Naive thymus-derived CD4-positive, alpha-beta T cell (primary cell): ENCODE measurements around the gene C8A. TPM values are rescaled to one million over a fixed set of nuclear protein-coding genes. Genes with fewer than 3 reads are reported as not detected.

Source experiments
- ATAC-seq: fragments of 150-1000 bp; cut with Tn5 transposase; 2 replicates; pipeline ENCODE4 v1.10.0; 2021; ENCODE audit warnings: mild to moderate bottlenecking, moderate library complexity
- CTCF ChIA-PET: fragments of 350-600 bp; sonication (Branson Sonifier 250); formaldehyde crosslinking; loops from one replicate; lab custom pipeline; 2021; ENCODE audit warnings: antibody characterized with exemption; lab: Charles Lee
- POLR2A ChIA-PET: fragments of 350-600 bp; sonication (Branson Sonifier 250); formaldehyde crosslinking; loops from one replicate; lab custom pipeline; 2021; ENCODE audit warnings: antibody characterized with exemption, inconsistent platforms; lab: Charles Lee
- DNase-seq, 9 donors: peaks; one replicate each; pipeline versions ENCODE4 v3.0.0 to v3.0.0-alpha.2; 2020 to 2022; ENCODE audit warnings: mixed read lengths in 1 of 9
- H3K27ac ChIP-seq: one replicate; pipeline ENCODE4 v1.7.0; 2013; ENCODE audit warnings: mild to moderate bottlenecking, low read depth, low read length, moderate library complexity
- H3K27me3 ChIP-seq, 2 donors: one replicate each; pipeline ENCODE4 v1.7.0; 2013; ENCODE audit warnings: low read length in 2 of 2, mild to moderate bottlenecking in 2 of 2, moderate library complexity in 2 of 2; ENCODE audit not compliant: control insufficient read depth in 2 of 2, insufficient read depth in 2 of 2
- H3K36me3 ChIP-seq, 3 experiments: 1 replicate in 2 of 3; 2 replicates in 1 of 3; pipeline ENCODE4 v1.7.0; 2013; ENCODE audit warnings: low read length in 3 of 3, mild to moderate bottlenecking in 3 of 3, moderate library complexity in 1 of 3; ENCODE audit not compliant: insufficient read depth in 3 of 3, control insufficient read depth in 2 of 3
- H3K4me1 ChIP-seq, 2 donors: one replicate each; pipeline ENCODE4 v1.7.0; 2013; ENCODE audit warnings: low read length in 2 of 2, mild to moderate bottlenecking in 2 of 2, moderate library complexity in 1 of 2; ENCODE audit not compliant: control insufficient read depth in 2 of 2, insufficient read depth in 2 of 2
- H3K4me3 ChIP-seq: 2 replicates; pipeline ENCODE4 v1.7.0; 2013; ENCODE audit warnings: mild to moderate bottlenecking, low read length
- H3K9me3 ChIP-seq, 3 experiments: 1 replicate in 2 of 3; 2 replicates in 1 of 3; pipeline ENCODE4 v1.7.0; 2013; ENCODE audit warnings: low read length in 3 of 3; ENCODE audit not compliant: control insufficient read depth in 2 of 3
- H3K27ac Mint-ChIP-seq, 9 donors: one replicate each; pipeline ENCODE4 v1.8.0; 2020 to 2022; ENCODE audit warnings: mixed read lengths in 9 of 9, mild to moderate bottlenecking in 8 of 9, moderate library complexity in 5 of 9, inconsistent platforms in 2 of 9
- H3K27me3 Mint-ChIP-seq, 5 donors: one replicate each; pipeline ENCODE4 v1.8.0; 2021 to 2022; ENCODE audit warnings: mixed read lengths in 5 of 5, mild to moderate bottlenecking in 1 of 5
- H3K36me3 Mint-ChIP-seq, 5 donors: one replicate each; pipeline ENCODE4 v1.8.0; 2020 to 2022; ENCODE audit warnings: mixed read lengths in 5 of 5, mild to moderate bottlenecking in 3 of 5, inconsistent platforms in 1 of 5
- H3K4me1 Mint-ChIP-seq, 7 donors: one replicate each; pipeline ENCODE4 v1.8.0; 2020 to 2022; ENCODE audit warnings: mixed read lengths in 7 of 7, mild to moderate bottlenecking in 3 of 7, inconsistent platforms in 1 of 7
- H3K4me3 Mint-ChIP-seq, 10 donors: one replicate each; pipeline ENCODE4 v1.8.0; 2020 to 2022; ENCODE audit warnings: mild to moderate bottlenecking in 10 of 10, mixed read lengths in 10 of 10, moderate library complexity in 6 of 10, inconsistent platforms in 2 of 10
- H3K9me3 Mint-ChIP-seq, 11 donors: one replicate each; pipeline ENCODE4 v1.8.0; 2020 to 2022; ENCODE audit warnings: mixed read lengths in 11 of 11, mild to moderate bottlenecking in 4 of 11, inconsistent platforms in 1 of 11, moderate library complexity in 1 of 11
- intact Hi-C, 2 donors: fragments of 100-400 bp; cut with micrococcal nuclease; formaldehyde crosslinking; loops; one replicate each; pipeline ENCODE4 v1.15.1; 2023
- polyA plus RNA-seq, 2 donors: library from polyadenylated mRNA; unstranded; fragments of 300-500 nt; fragmentation: Illumina TruSeq; gene quantifications; one replicate each; pipeline ENCODE4 v1.2.3, GENCODE V29; 2021
- total RNA-seq, 6 experiments: library from RNA in 5 of 6; stranded (reverse) in 5 of 6; gene quantifications; 1 replicate in 5 of 6; 2 replicates in 1 of 6; pipeline ENCODE4 v1.2.3 and lab custom pipeline; 2021 to 2026

The C8A gene
- total and polyA plus RNA-seq, 7 experiments from 2014 or later: not detected

GRCh38 chr1:56916630-56917029, 62.0 kb downstream of the C8A start:
- Mint-ChIP-seq H3K9me3 (peaks cover 0 to 9% (median 0%) of the 10 kb centered on the region in 11 donors), H3K27me3 (peaks cover 0 to 21% (median 6%) of the 10 kb centered on the region in 5 donors), H3K4me1 (no peaks in the 10 kb centered on the region), H3K4me3 (no peak overlapping the region), H3K36me3 (no peaks in the 10 kb centered on the region), H3K27ac (no peak overlapping the region)
- Histone ChIP-seq H3K4me3 (no peak overlapping the region), H3K4me1 (no peaks in the 10 kb centered on the region), H3K27me3 (no peaks in the 10 kb centered on the region), H3K27ac (no peak overlapping the region), H3K9me3 (no peaks in the 10 kb centered on the region), H3K36me3 (no peaks in the 10 kb centered on the region)
- no peak for DNase-seq
- ChIA-PET POLR2A (no interaction called here), CTCF (no interaction called here)
- no peak for ATAC-seq
- intact Hi-C loops: no loop called here

- DNase-seq (no peak), ATAC-seq (no peak)
- H3K36me3 ChIP-seq: no peaks in the 10 kb centered on the region
- intact Hi-C loops: no loop called here
- H3K27me3 Mint-ChIP-seq: peaks cover 0 to 21% (median 10%) of the 10 kb centered on the region in 5 donors
- peaks cover 0 to 9% (median 0%) of the 10 kb centered on the region in 11 donors for H3K9me3 Mint-ChIP-seq
- H3K27ac Mint-ChIP-seq: no peak overlapping the region
- H3K36me3 Mint-ChIP-seq: no peaks in the 10 kb centered on the region
- no peaks in the 10 kb centered on the region for H3K27me3 ChIP-seq
- no peak overlapping the region for H3K4me3 ChIP-seq
- no peak overlapping the region for H3K27ac ChIP-seq
- H3K9me3 ChIP-seq: no peaks in the 10 kb centered on the region
- H3K4me1 ChIP-seq: no peaks in the 10 kb centered on the region
- ChIA-PET POLR2A (no interaction called here), CTCF (no interaction called here)
- H3K4me1 Mint-ChIP-seq: no peaks in the 10 kb centered on the region
- H3K4me3 Mint-ChIP-seq: no peak overlapping the region
Measured at GRCh38 chr1:56917356-56917755, 62.8 kb downstream of the C8A start.

- Mint-ChIP-seq H3K27me3 (peaks cover 0 to 13% (median 11%) of the 10 kb centered on the region in 5 donors), H3K27ac (no peak overlapping the region), H3K9me3 (peaks cover 0 to 2% (median 0%) of the 10 kb centered on the region in 11 donors), H3K36me3 (peaks cover 0 to 3% (median 0%) of the 10 kb centered on the region in 5 donors), H3K4me3 (no peak overlapping the region), H3K4me1 (peaks cover 0 to 2% (median 0%) of the 10 kb centered on the region in 7 donors)
- Histone ChIP-seq H3K4me3 (no peak overlapping the region), H3K9me3 (no peaks in the 10 kb centered on the region), H3K27me3 (no peaks in the 10 kb centered on the region), H3K4me1 (no peaks in the 10 kb centered on the region), H3K27ac (no peak overlapping the region), H3K36me3 (no peaks in the 10 kb centered on the region)
- intact Hi-C loops: no loop called here
- CTCF ChIA-PET: no interaction called here
- DNase-seq (no peak), ATAC-seq (no peak)
- POLR2A ChIA-PET: no interaction called here
Measured at GRCh38 chr1:56920591-56921001, 66.0 kb downstream of the C8A start.

GRCh38 chr1:56921479-56921878, 66.9 kb downstream of the C8A start:
- peaks cover 0 to 3% (median 0%) of the 10 kb centered on the region in 5 donors for H3K36me3 Mint-ChIP-seq
- H3K4me1 Mint-ChIP-seq: peaks cover 0 to 2% (median 0%) of the 10 kb centered on the region in 7 donors
- no peaks in the 10 kb centered on the region for H3K4me1 ChIP-seq
- H3K36me3 ChIP-seq: no peaks in the 10 kb centered on the region
- H3K27me3 ChIP-seq: no peaks in the 10 kb centered on the region
- no peak overlapping the region for H3K27ac ChIP-seq
- POLR2A ChIA-PET: no interaction called here
- CTCF ChIA-PET: no interaction called here
- ATAC-seq: no peak
- H3K4me3 Mint-ChIP-seq: no peak overlapping the region
- H3K27me3 Mint-ChIP-seq: peaks cover 0 to 19% (median 16%) of the 10 kb centered on the region in 5 donors
- intact Hi-C loops: no loop called here
- no peaks in the 10 kb centered on the region for H3K9me3 ChIP-seq
- no peak for DNase-seq
- no peak overlapping the region for H3K27ac Mint-ChIP-seq
- peaks cover 0 to 1% (median 0%) of the 10 kb centered on the region in 11 donors for H3K9me3 Mint-ChIP-seq
- H3K4me3 ChIP-seq: no peak overlapping the region

GRCh38 chr1:56922070-56922469, 67.5 kb downstream of the C8A start:
- Histone ChIP-seq H3K27me3 (no peaks in the 10 kb centered on the region), H3K27ac (no peak overlapping the region), H3K4me3 (no peak overlapping the region), H3K9me3 (no peaks in the 10 kb centered on the region), H3K4me1 (no peaks in the 10 kb centered on the region), H3K36me3 (no peaks in the 10 kb centered on the region)
- DNase-seq (no peak), ATAC-seq (no peak)
- Mint-ChIP-seq H3K4me1 (peaks cover 0 to 2% (median 0%) of the 10 kb centered on the region in 7 donors), H3K27ac (no peak overlapping the region), H3K4me3 (no peak overlapping the region), H3K36me3 (peaks cover 0 to 3% (median 0%) of the 10 kb centered on the region in 5 donors), H3K27me3 (peaks cover 0 to 20% (median 19%) of the 10 kb centered on the region in 5 donors), H3K9me3 (peaks cover 0 to 1% (median 0%) of the 10 kb centered on the region in 11 donors)
- ChIA-PET POLR2A (no interaction called here), CTCF (no interaction called here)
- intact Hi-C loops: no loop called here

- H3K27me3 Mint-ChIP-seq: peaks cover 0 to 21% (median 19%) of the 10 kb centered on the region in 5 donors
- Histone ChIP-seq H3K9me3 (no peaks in the 10 kb centered on the region), H3K27ac (no peak overlapping the region), H3K36me3 (no peaks in the 10 kb centered on the region), H3K4me3 (no peak overlapping the region), H3K4me1 (no peaks in the 10 kb centered on the region), H3K27me3 (no peaks in the 10 kb centered on the region)
- H3K4me1 Mint-ChIP-seq: peaks cover 0 to 2% (median 0%) of the 10 kb centered on the region in 7 donors
- no peak overlapping the region for H3K27ac Mint-ChIP-seq
- ChIA-PET CTCF (no interaction called here), POLR2A (no interaction called here)
- DNase-seq: no peak
- no peak for ATAC-seq
- peaks cover 0 to 1% (median 0%) of the 10 kb centered on the region in 11 donors for H3K9me3 Mint-ChIP-seq
- peaks cover 0 to 3% (median 0%) of the 10 kb centered on the region in 5 donors for H3K36me3 Mint-ChIP-seq
- no peak overlapping the region for H3K4me3 Mint-ChIP-seq
- intact Hi-C loops: no loop called here
Measured at GRCh38 chr1:56922507-56922906, 67.9 kb downstream of the C8A start.

- intact Hi-C loops: no loop called here
Measured at GRCh38 chr1:56923201-56923600, 68.6 kb downstream of the C8A start.

More at GRCh38 chr1:56923201-56923600, 68.6 kb downstream of the C8A start:
- Mint-ChIP-seq H3K36me3 (peaks cover 0 to 3% (median 0%) of the 10 kb centered on the region in 5 donors), H3K4me3 (no peak overlapping the region), H3K27ac (no peak overlapping the region), H3K9me3 (peaks cover 0 to 1% (median 0%) of the 10 kb centered on the region in 11 donors), H3K4me1 (peaks cover 0 to 2% (median 0%) of the 10 kb centered on the region in 7 donors), H3K27me3 (peaks cover 0 to 26% (median 17%) of the 10 kb centered on the region in 5 donors)
- Histone ChIP-seq H3K9me3 (no peaks in the 10 kb centered on the region), H3K4me3 (no peak overlapping the region), H3K36me3 (no peaks in the 10 kb centered on the region), H3K27me3 (no peaks in the 10 kb centered on the region), H3K4me1 (no peaks in the 10 kb centered on the region), H3K27ac (no peak overlapping the region)
- DNase-seq (no peak), ATAC-seq (no peak)
- POLR2A ChIA-PET: no interaction called here
- CTCF ChIA-PET: no interaction called here
